ENCODE measurements around the gene THUMPD1.

The THUMPD1 gene

GRCh38 chr16:20750558-20750957, 8.9 kb upstream of the THUMPD1 start:
- in situ Hi-C loops (cut with MboI; ENCODE audit: low pct_unique_long_range_greater_than_20kb, low sequenced_read_pairs, unreplicated experiment), result no loop called here
- TF ChIP-seq CTCF (IDR thresholded peaks at IDR 0.05; ENCODE audit: extremely low read depth, insufficient read depth, missing control alignments), result no peak
- DNase-seq (ENCODE audit: low spot score), result no peak

GRCh38 chr16:20749474-20749873, 7.9 kb upstream of the THUMPD1 start:
- no peak for DNase-seq (ENCODE audit: low spot score)
- no peak for TF ChIP-seq CTCF (IDR thresholded peaks at IDR 0.05; ENCODE audit: extremely low read depth, insufficient read depth, missing control alignments)
- in situ Hi-C loops (cut with MboI; ENCODE audit: low pct_unique_long_range_greater_than_20kb, low sequenced_read_pairs, unreplicated experiment), result no loop called here

- no peak for TF ChIP-seq CTCF (IDR thresholded peaks at IDR 0.05; ENCODE audit: extremely low read depth, insufficient read depth, missing control alignments)
- no peak for DNase-seq (ENCODE audit: low spot score)
- in situ Hi-C loops (cut with MboI; ENCODE audit: low pct_unique_long_range_greater_than_20kb, low sequenced_read_pairs, unreplicated experiment), result no loop called here
Measured at GRCh38 chr16:20747030-20747816, 5.6 kb upstream of the THUMPD1 start.

GRCh38 chr16:20746461-20746860, 4.8 kb upstream of the THUMPD1 start:
- TF ChIP-seq CTCF (IDR thresholded peaks at IDR 0.05; ENCODE audit: extremely low read depth, insufficient read depth, missing control alignments), result no peak
- no peak for DNase-seq (ENCODE audit: low spot score)
- in situ Hi-C loops (cut with MboI; ENCODE audit: low pct_unique_long_range_greater_than_20kb, low sequenced_read_pairs, unreplicated experiment), result no loop called here

- in situ Hi-C loops (cut with MboI; ENCODE audit: low pct_unique_long_range_greater_than_20kb, low sequenced_read_pairs, unreplicated experiment), result no loop called here
- DNase-seq (ENCODE audit: low spot score), result no peak
- TF ChIP-seq CTCF (IDR thresholded peaks at IDR 0.05; ENCODE audit: extremely low read depth, insufficient read depth, missing control alignments), result no peak
Measured at GRCh38 chr16:20744922-20745440, 3.4 kb upstream of the THUMPD1 start.

GRCh38 chr16:20743591-20743990, 2.0 kb upstream of the THUMPD1 start:
- in situ Hi-C loops (cut with MboI; ENCODE audit: low pct_unique_long_range_greater_than_20kb, low sequenced_read_pairs, unreplicated experiment), result no loop called here
- DNase-seq (ENCODE audit: low spot score), result no peak
- TF ChIP-seq CTCF (IDR thresholded peaks at IDR 0.05; ENCODE audit: extremely low read depth, insufficient read depth, missing control alignments), result no peak
